RWPE2 (cell line): ENCODE data around the gene ZFR2.
"Not testable (repeated sequence)": the region's sequence is repeated elsewhere in the genome, so short reads cannot be mapped to it uniquely, and the experiment has no call there.

Source experiments
- ATAC-seq: fragments of 200-7000 bp; cut with Tn5 transposase; 3 replicates; pipeline ENCODE4 v1.9.1; 2021; ENCODE audit warnings: low read depth
- DNase-seq: peaks from one replicate; pipeline ENCODE4 v3.0.0-alpha.2; 2020; ENCODE audit warnings: low spot score
- H3K27ac ChIP-seq: fragments of 450-650 bp; 2 replicates; pipeline ENCODE4 v1.5.1; 2017; ENCODE audit warnings: mild to moderate bottlenecking; ENCODE audit not compliant: poor library complexity, severe bottlenecking
- H3K27me3 ChIP-seq: fragments of 250-450 bp; sonication (Bioruptor Pico); 2 replicates; pipeline ENCODE4 v1.5.1; 2021; ENCODE audit warnings: mild to moderate bottlenecking, moderate library complexity; ENCODE audit not compliant: insufficient read depth, poor library complexity, severe bottlenecking
- H3K36me3 ChIP-seq: fragments of 250-450 bp; sonication (Bioruptor Pico); 2 replicates; pipeline ENCODE4 v1.5.1; 2020; ENCODE audit warnings: low read depth, mild to moderate bottlenecking, moderate library complexity
- H3K4me1 ChIP-seq: fragments of 250-450 bp; sonication (Bioruptor Pico); 2 replicates; pipeline ENCODE4 v1.5.1; 2021; ENCODE audit warnings: mild to moderate bottlenecking, moderate library complexity; ENCODE audit not compliant: insufficient read depth, poor library complexity, severe bottlenecking
- H3K4me3 ChIP-seq: fragments of 250-450 bp; sonication (Bioruptor Pico); 2 replicates; pipeline ENCODE4 v1.5.1; 2021; ENCODE audit warnings: mild to moderate bottlenecking, moderate library complexity; ENCODE audit not compliant: severe bottlenecking
- H3K9me3 ChIP-seq: fragments of 250-450 bp; sonication (Bioruptor Pico); 2 replicates; pipeline ENCODE4 v1.5.1; 2021; ENCODE audit warnings: mild to moderate bottlenecking, moderate library complexity; ENCODE audit not compliant: severe bottlenecking
- TF ChIP-seq, protein P1 (sequence below): fragments of 450-650 bp; IDR thresholded peaks from one replicate; pipeline ENCODE4 v1.5.1; 2017; ENCODE audit warnings: mild to moderate bottlenecking, moderate library complexity; ENCODE audit not compliant: poor library complexity, severe bottlenecking

ZFR2 gene

DNA sequence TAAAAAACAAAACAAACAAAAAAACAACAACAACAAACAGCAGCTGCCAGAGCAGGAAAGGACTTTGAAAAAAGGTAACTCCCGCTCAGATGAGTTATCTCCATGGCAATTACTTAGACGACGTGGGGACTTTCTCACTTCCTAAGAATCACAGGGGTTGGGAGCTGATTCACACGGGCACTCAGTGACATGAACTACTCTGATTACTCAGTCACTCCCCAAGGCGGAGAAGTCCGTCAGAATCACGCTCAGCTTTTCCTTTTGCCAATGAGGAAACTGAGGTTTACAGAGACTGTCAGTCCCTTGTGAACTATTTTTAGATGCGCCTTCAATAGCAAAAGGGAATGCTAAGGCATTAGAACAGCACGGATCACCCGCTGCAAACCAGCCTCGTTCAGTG is 50.4 kb downstream of the ZFR2 start:
- H3K27me3 ChIP-seq, result no peaks in the 10 kb centered on the region
- H3K4me1 ChIP-seq, result no peaks in the 10 kb centered on the region
- DNase-seq (no peak), ATAC-seq (no peak)
- H3K9me3 ChIP-seq, result no peaks in the 10 kb centered on the region
- H3K4me3 ChIP-seq, result no peak overlapping the region
- H3K36me3 ChIP-seq, result no peaks in the 10 kb centered on the region
- no peak overlapping the region for H3K27ac ChIP-seq
- TF ChIP-seq, protein P1, sequence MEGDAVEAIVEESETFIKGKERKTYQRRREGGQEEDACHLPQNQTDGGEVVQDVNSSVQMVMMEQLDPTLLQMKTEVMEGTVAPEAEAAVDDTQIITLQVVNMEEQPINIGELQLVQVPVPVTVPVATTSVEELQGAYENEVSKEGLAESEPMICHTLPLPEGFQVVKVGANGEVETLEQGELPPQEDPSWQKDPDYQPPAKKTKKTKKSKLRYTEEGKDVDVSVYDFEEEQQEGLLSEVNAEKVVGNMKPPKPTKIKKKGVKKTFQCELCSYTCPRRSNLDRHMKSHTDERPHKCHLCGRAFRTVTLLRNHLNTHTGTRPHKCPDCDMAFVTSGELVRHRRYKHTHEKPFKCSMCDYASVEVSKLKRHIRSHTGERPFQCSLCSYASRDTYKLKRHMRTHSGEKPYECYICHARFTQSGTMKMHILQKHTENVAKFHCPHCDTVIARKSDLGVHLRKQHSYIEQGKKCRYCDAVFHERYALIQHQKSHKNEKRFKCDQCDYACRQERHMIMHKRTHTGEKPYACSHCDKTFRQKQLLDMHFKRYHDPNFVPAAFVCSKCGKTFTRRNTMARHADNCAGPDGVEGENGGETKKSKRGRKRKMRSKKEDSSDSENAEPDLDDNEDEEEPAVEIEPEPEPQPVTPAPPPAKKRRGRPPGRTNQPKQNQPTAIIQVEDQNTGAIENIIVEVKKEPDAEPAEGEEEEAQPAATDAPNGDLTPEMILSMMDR, result no peak

DNA sequence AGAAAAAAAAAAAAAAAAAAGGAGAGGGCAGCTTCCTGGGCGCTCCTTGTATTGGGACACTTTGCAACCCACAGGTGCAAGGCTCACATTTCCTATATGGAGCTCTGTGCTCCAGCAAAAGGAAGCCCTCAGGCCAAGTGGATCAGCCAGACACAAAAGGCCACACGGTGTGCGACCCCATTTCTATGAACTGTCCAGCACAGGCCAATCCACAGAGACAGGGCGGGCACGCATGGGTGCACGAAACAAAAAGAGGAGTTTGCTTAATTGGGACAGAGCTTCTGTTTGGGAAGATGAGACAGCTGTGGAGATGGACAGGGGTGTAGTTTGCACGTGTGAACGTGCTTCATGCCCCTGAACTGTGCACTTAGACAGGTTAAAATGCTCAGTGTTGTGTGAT is 51.1 kb downstream of the ZFR2 start:
- TF ChIP-seq, protein P1, result no peak
- Histone ChIP-seq H3K4me1 (no peaks in the 10 kb centered on the region), H3K36me3 (no peaks in the 10 kb centered on the region), H3K27me3 (no peaks in the 10 kb centered on the region), H3K9me3 (no peaks in the 10 kb centered on the region), H3K27ac (no peak overlapping the region), H3K4me3 (no peak overlapping the region)
- DNase-seq (no peak), ATAC-seq (no peak)

DNA sequence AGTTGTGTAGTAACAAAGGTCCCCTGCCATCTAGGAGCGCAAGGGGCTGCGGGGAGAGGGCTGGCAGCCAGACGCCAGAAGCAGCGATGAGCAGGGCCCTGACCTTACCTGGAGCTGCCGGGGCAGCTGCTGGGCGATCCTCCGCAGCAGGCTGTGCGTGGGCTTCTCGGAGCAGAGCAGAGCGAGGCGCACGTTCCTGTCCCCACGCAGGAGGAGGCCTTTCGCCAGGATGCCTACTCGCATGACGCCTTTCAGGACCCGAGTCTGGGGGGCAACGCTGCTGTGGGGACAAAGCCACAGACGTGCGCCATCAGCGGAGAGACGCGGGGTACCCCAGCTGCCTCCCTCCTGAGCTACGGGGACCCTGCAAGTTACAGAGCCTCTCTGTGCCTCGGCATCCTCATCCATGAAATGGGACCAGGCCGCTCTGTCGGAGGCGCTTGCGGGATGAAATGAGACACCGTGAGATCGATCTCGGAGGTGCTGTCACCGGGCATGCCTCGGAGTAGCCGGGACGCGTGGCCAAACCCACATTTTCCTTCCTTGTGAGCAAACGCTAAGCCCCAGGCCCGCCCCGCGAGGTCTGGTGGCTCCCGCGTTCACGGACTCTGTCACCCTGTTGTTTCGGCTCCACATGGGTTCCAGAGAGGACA is 52.1 kb downstream of the ZFR2 start:
- Histone ChIP-seq H3K36me3 (no peaks in the 10 kb centered on the region), H3K4me3 (no peak overlapping the region), H3K4me1 (no peaks in the 10 kb centered on the region), H3K27ac (no peak overlapping the region), H3K9me3 (no peaks in the 10 kb centered on the region), H3K27me3 (no peaks in the 10 kb centered on the region)
- no peak for DNase-seq
- TF ChIP-seq, protein P1, result no peak
- no peak for ATAC-seq

DNA sequence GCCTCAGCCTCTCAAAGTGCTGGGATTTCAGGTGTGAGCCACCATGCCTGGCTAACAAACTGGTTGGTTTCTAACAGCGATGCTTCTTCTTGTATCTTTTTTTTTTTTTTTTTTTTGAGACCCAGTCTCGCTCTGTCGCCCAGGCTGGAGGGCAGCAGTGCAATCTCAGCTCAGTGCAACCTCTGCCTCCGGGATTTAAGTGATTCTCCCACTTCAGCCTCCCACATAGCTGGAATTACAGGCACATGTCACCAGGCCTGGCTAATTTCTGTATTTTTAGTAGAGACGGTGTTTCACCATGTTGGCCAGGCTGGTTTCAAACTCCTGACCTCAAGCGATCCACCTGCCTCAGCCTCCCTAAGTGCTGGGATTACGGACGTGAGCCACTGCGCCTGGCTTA is 52.7 kb downstream of the ZFR2 start:
- not testable (repeated sequence) for DNase-seq

DNA sequence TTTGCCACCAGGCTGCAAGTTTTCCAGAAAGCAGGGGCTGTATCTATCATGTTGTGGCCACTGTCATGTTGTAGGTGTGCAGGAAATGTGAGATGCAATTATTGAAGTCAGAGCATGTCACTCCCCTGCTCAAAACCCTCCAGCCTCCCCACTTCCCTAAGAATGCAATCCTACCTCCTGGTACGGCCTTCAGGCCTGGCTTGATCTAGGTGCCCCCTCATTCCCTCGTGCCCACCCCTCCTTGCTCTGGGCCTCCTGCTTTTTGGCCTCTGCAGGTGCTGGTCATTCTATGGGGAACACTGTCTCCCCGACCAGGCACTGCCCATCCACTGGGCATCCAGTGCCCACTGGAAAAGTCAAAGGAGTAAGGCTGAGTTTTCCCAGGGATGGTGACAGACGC is 54.2 kb downstream of the ZFR2 start:
- Histone ChIP-seq H3K36me3 (no peaks in the 10 kb centered on the region), H3K4me1 (no peaks in the 10 kb centered on the region), H3K27me3 (no peaks in the 10 kb centered on the region), H3K4me3 (no peak overlapping the region), H3K27ac (no peak overlapping the region), H3K9me3 (no peaks in the 10 kb centered on the region)
- TF ChIP-seq, protein P1, result no peak
- no peak for ATAC-seq
- DNase-seq, result no peak

More for the DNA sequence above, 52.7 kb downstream of the ZFR2 start:
- not testable (repeated sequence) for H3K4me1 ChIP-seq, H3K36me3 ChIP-seq, H3K4me3 ChIP-seq, ATAC-seq, H3K9me3 ChIP-seq, H3K27ac ChIP-seq, H3K27me3 ChIP-seq
